OCI-M2 (cell line): ENCODE measurements around the gene WBP1L.
"Not testable (repeated sequence)": the region's sequence is repeated elsewhere in the genome, so short reads cannot be mapped to it uniquely, and the experiment has no call there.

Source experiments
- DNase-seq: peaks from one replicate; lab custom pipeline; 2025; ENCODE audit not compliant: unreplicated experiment; lab: John Stamatoyannopoulos, UW

Gene WBP1L

DNA sequence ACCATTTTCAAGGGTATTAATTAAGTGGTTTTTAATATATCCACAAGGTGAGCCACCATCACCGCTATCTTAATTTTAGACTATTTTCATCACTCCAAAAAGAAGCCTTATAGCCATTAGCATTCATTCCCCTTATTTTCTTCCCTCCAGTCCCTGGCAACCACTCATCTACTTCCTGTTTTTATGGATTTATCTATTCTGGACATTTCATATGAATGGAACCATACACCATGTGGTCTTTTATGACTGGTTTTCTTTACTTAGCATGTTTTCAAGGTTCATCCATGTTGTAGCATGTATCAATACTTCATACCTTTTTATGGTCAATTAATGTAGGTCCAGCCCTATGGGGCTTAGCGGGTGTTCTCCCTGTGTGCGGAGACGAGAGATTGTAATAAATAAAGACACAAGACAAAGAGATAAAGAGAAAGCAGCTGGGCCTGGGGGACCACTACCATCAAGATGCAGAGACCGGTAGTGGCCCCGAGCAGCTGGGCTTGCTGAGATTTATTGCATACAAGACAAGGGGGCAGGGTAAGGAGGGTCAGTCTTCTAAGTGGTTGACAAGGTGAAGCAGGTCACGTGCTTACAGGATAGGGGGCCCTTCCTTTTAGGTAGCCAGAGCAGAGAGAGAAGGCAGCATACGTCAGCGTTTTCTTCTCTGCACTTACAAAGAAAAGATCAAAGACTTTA is 14.6 kb downstream of the WBP1L start:
- no peak for DNase-seq

GRCh38 chr10:102758933-102759262 is 15.2 kb downstream of the WBP1L start:
- not testable (repeated sequence) for DNase-seq

- no peak for DNase-seq
Measured at GRCh38 chr10:102759497-102760210, 15.9 kb downstream of the WBP1L start.

DNA sequence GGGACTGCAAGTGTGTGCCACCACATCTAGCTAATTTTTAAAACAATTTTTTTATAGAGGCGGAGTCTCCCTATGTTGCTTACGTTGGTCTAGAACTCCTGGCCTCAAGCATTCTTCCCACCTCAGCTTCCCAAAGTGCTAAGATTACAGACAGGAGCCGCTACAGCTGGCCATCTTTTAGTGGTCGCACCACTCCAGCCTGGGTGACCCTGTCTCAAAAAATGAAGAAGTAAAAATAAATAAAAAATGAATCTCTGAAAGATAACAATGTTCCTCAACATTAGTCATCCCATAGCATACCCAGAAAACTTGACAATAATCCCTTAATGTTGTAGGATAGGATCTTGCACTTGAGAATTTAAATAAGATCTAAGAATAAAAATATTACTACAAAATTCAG is 18.2 kb downstream of the WBP1L start:
- no peak for DNase-seq

DNA sequence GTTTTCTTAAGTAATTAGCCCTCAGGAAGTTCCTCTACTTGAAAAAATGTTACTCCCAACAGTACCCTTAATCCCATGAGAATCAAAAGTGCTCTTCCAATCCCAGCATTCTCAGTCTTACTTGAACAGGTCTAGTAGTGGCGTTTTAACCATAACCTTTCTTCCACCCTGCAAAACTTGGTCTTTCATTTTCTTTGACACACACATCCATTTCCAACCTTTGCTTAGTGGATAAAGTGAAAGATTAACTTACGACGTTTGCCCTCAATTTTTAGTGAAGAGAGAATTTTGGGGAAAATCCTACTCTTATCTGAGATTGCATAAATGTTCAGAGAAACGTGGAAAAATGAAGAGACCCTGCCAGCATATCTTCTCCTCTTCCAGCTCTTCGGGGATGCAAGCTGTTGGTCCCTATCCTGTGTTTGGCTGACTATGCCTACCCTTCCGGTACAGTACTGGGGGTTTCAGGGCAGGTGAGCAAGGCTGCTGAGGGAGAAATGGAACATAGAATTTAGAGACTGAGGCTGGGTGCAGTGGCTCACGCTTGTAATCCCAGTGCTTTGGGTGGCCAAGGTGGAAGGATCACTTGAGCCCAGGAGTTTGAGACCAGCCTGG is 18.8 kb downstream of the WBP1L start:
- no peak for DNase-seq

DNA sequence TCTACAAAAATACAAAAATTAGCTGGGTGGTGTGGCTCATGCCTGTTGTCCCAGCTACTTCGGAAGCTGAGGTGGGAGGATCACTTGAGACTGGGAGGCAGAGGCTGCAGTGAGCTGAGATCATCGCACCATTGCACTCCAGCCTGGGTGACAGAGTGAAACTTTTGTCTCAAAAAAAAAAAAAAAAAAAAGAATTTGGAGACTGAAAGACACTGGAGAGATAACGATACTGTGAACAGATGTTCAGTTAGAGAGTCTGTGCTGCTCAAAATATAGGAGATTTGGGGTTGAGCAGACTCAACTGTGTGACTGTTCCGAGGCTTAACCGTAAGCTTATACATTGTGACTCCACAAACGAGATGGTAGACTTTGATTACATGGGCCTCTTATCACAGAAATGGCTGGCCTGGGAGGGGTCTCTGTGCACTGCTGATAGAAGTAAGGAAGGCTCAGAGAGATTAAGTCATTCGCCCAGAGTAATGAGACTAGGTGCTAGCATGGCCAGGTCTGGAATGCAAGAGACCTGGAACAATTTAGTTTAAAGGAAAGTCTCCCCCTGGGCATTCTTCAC is 19.4 kb downstream of the WBP1L start:
- DNase-seq, result peak; percentile 95

DNA sequence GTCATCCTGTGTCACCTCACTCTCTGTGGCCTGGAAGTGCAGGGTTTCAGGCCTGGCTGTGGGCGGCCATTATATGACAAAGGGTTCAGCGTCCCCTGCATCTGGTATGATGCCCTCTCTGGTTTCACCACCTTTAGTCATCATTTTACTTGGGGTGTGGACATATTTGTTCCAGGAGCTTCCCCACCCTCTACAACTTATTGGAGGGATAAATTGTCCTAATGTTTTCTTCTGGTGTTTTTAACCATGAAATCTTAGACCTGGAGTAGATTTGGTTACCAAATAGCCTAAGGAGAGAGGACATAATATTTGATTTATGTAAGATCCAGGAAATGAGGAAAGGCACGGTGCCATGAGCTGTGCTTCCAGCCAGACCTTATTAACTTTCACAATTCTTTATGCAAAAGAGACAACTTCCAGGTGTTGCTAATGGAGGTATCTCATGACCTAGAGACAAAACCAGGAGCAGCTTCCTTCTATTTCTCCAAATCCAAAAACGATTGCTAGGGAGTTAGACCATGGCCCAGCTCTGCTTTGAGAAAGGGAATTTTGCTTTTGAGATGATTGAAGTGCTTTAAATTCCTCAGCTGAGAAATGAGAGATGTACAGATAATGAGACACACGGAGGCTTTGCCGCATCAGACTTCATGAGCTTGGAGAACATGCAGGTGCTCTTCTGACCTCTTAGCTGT is 20.9 kb downstream of the WBP1L start:
- DNase-seq, result no peak

DNA sequence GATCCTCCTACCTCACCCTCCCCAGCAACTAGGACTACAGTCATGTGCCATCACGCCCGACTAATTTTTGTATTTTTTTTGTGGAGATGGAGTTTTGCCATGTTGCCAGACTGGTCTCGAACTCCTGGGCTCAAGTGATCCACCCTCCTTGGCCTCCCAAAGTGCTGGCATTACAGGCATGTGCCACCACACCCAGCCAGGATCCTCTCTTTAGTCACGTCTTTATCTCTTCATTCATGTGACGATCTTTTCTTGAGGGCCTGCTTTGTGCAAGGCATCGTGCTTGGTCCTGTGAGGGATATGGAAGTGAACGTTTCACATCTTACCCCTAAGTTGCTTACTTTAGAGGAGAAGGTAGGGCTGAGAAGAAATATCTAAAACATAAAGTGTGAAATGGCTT is 21.6 kb downstream of the WBP1L start:
- DNase-seq, result no peak

GRCh38 chr10:102767428-102768160 is 23.8 kb downstream of the WBP1L start:
- DNase-seq, result no peak

GRCh38 chr10:102769375-102770107 is 25.8 kb downstream of the WBP1L start:
- DNase-seq, result no peak

DNA sequence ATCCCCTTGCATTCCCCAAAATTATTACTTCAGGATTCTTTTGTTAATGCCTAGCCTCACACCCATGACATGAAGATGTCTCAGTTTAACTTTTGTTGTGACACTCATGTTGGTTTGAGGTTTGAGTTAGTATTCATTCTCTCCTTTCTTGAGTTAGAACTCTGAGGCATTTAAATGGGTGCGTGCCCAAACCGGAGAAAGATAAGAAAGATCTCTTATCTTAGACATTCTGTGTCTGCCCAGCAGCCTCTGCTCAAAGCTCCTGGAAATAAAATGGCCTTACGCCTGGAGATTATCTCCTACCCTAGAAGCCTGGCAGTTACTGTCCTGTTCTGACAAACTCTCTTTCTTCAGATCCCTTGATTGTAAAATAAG is 26.3 kb downstream of the WBP1L start:
- no peak for DNase-seq

DNA sequence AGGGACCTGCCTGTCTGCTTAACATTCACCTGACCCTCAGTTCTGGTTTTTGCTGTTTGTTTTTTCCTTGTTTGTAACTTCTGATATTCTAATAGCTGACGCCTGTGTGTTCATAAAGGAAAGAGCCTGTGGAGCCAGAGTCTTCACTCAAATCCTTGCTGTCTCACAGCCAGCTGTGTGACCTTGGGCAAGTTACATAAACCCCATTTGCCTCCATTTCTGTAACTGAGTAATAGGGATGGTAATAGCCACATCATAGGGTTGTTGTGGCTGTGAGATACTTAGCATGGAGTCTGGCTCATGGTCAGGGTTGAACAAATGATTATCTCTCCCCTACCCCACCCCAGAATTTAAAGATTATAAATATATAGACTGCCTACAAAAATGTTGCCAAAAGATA is 27.0 kb downstream of the WBP1L start:
- DNase-seq, result no peak

DNA sequence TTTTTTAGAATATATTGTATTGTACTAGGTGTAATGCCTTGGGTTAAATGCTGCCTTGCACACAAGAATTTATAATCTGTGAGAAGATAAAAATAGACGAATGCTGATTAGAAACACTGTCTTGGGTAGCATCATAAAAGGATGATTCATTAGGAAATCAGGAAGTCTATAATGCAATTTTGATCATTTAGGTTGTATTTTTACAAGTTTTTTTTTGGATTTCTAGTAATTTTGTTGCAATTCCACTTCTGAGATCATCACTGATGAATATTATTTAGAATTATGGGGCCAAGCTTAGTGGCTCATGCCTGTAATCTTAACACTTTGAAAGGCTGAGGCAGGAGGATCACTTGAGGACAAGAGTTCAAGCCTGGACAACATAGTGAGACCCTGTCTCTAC is 29.6 kb downstream of the WBP1L start:
- no peak for DNase-seq

DNA sequence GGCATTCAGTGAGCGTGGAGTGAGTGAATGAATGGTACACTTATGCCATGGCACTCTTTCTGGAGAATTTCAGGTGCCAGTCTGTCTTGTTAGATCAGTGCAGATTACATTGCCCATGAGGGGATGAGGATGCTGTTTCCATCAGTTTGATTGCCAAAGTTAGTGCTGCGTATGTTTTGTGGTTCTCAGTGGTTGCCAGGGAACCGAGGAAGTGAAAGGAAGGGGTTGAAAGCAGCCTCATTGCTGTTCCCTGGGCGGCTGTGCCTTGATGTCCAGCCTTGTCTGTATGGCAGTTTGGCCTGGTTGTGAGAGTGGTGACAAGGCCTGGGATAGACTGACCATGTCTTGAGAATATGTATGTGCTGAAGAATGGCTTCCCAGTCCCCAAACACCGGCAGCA is 30.2 kb downstream of the WBP1L start:
- DNase-seq, result no peak

- no peak for DNase-seq
Measured at GRCh38 chr10:102775201-102775934, 31.6 kb downstream of the WBP1L start.

GRCh38 chr10:102775935-102776669 is 32.4 kb downstream of the WBP1L start:
- DNase-seq, result no peak

GRCh38 chr10:102776779-102777456 is 33.2 kb downstream of the WBP1L start:
- no peak for DNase-seq

- no peak for DNase-seq
Measured at GRCh38 chr10:102777711-102778453, 34.1 kb downstream of the WBP1L start.
